Coronary artery (tissue), 2 donors: ENCODE measurements around the gene PVRIG.
"Not testable (repeated sequence)": the region's sequence is repeated elsewhere in the genome, so short reads cannot be mapped to it uniquely, and the experiment has no call there.

Experiments
- DNase-seq: peaks from one replicate; pipeline ENCODE4 v3.0.0-alpha.2; 2017; ENCODE audit warnings: low spot score
- H3K27ac ChIP-seq, 2 donors: fragments of 200-600 bp; sonication (generic); one replicate each; pipeline ENCODE4 v1.5.1; 2016 to 2019
- H3K4me3 ChIP-seq: fragments of 200-600 bp; sonication (generic); 2 replicates; pipeline ENCODE4 v1.5.1; 2016; ENCODE audit warnings: mild to moderate bottlenecking, moderate library complexity
- TF ChIP-seq, protein P1 (sequence below): fragments of 200-600 bp; sonication (generic); IDR thresholded peaks from one replicate; pipeline ENCODE4 v1.5.1; 2019; ENCODE audit warnings: antibody characterized with exemption

The PVRIG gene

DNA sequence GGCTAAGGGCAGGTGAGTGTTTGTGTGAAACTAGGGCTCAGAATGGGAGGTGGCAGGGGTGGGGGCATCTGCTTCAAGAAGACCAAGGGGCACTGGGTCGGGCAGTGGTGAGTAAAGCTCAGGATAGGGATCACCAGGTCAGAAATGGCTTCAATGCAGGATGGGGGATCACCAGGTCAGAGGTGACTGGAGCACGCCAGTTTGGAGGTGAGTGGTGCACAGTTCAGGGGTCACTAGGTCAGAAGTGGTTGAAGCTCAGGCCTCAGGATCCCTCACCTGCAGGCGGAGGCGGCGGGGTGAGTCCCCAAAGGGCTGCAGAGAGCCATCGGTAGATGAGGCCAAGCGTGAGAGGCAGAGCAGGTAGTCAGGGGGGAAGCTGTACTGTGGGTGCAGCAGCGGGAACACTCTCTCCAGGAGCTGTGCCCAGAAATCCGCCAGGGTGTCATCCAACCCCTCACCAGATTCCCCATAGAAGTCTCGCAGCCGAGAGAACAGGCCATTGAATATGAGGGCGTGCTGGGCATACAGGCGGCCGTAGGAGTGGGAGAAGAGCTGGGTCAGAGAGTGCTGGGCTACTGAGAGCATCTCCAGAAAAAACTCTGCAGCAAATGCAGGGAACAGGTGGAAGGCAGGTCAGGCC is 44.3 kb upstream of the PVRIG start:
- Histone ChIP-seq H3K27ac (no peak overlapping the region), H3K4me3 (no peak overlapping the region)
- no peak for DNase-seq
- TF ChIP-seq, protein P1, sequence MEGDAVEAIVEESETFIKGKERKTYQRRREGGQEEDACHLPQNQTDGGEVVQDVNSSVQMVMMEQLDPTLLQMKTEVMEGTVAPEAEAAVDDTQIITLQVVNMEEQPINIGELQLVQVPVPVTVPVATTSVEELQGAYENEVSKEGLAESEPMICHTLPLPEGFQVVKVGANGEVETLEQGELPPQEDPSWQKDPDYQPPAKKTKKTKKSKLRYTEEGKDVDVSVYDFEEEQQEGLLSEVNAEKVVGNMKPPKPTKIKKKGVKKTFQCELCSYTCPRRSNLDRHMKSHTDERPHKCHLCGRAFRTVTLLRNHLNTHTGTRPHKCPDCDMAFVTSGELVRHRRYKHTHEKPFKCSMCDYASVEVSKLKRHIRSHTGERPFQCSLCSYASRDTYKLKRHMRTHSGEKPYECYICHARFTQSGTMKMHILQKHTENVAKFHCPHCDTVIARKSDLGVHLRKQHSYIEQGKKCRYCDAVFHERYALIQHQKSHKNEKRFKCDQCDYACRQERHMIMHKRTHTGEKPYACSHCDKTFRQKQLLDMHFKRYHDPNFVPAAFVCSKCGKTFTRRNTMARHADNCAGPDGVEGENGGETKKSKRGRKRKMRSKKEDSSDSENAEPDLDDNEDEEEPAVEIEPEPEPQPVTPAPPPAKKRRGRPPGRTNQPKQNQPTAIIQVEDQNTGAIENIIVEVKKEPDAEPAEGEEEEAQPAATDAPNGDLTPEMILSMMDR, result no peak

DNA sequence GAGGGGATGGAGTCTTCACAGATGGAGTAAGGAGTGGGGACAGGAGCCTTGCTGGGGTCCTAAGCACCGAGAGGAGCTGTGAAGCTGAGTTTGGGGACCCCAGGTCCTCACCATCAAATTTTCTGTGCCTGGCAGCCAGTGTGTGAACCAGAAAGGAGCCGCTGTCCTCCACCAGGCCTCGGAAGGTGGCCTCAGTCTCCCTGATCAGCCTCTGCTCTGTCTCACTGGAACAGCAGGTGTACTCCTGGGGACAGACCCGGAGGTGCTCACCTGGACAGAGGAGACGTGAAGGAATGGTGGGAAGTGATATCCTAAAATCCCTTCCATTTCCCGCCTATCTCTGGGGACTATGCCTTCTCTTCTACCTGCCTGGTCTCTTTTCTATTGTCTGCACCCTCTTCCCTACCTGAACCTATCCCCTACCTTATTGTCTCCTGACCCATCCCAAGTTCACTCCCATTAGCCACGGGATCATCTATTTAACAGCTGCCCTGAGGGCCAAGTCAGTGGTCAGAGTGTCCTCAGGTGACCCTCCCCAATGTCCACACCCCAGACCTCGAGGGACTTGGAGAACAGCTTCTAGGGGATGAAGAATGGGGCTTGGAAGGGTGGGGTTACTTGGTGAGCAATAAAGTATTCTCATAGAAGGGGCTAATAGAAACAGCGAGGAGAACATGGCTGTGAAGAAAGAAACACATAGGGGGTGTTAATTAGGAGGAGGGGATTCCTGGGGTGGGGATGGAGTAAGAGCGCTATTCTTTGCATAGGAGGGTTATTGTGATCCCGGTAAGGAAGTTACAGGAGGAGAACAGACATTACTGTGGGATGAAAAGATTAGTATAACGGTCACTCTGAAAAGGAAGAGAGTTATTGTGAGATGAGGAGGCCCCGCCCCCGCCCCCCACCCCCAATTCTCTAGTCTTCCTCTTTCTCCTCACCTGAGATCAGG is 43.4 kb upstream of the PVRIG start:
- no peak for DNase-seq
- H3K27ac ChIP-seq, result peak overlapping the region in 1 of 2 donors; percentile 10
- peak overlapping the region; percentile 64 for H3K4me3 ChIP-seq

DNA sequence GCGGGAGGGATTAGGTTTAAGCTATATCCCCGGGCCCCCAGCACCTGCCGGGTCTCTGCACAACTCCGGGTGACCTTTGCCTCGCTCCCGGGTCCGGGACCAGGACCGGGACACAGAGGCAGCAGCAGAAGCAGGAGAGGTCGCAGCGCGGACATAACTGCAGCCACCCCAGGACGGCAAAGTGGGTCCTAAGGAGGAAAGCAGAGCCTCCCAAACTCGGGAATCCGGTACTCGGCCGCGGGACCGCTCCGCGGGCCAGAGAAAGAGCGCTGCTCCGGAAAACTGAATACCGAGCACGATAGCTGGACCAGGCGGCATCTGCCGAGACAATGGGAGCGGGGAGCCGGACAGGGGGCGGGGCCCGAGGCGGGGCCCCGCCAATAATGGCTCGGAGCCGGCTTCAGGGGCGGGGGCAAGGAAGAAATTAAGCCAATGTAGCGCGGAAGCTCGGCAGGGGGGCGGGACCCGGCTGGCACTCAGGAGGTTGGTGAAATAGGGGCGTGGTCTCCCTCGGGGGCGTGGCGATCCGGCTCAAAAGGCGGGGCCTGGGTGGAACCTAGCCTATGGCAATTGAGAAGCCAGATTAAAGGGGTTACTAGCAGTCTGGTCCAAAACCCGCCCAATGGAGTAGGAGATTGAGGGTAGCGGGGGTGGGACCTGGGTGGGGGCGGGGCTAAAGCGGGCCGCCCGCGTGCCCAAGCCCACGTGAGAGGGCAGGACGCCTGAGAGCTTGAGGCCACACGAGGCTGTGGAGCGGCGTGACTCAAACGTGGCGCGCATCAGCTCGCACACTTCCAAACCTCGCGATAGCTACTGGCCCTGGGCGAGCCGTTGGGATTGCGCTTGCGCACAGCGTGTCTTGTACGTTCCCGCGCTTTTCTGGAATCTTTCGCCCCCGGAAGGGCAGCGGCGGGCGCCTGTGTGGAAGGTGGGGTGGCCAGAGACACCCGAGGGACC is 42.4 kb upstream of the PVRIG start, which contains the start of the genes GPC2 and STAG3:
TSS of gene GPC2 (minus strand) at position 337 of the 957 bp plus-strand sequence. CDS start at position 155, 182 bp downstream.
TSS of gene STAG3 (plus strand) at position 874 of the 957 bp plus-strand sequence. CDS start 2,639 bp downstream, outside the sequence.
- Histone ChIP-seq H3K27ac (peak within 1 kb of the TSS in 1 of 2 donors; percentile 19), H3K4me3 (peak within 1 kb of the TSS; percentile 64)
- peak; percentile 96 for DNase-seq
- TF ChIP-seq, protein P1, result no peak

More for the DNA sequence above, 43.4 kb upstream of the PVRIG start:
- TF ChIP-seq, protein P1, result no peak

DNA sequence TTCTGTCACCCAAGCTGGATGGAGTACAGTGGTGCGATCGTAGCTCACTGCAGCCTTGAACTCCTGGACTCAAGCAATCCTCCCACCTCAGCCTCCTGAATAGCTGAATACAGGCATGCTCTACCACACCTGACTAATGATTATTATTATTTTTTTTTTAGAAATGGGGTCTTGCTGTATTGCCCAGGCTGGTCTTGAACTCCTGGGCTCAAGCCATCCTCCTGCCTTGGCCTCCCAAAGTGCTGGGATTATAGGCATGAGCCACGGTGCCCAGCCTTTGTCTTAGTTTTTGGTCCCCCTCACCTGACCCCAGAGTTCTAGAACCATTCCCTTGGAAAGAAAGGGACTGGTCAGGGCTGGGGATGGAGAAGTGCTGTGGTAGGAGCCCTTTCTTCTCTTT is 39.7 kb upstream of the PVRIG start:
- H3K4me3 ChIP-seq, H3K27ac ChIP-seq, DNase-seq: not testable (repeated sequence)

DNA sequence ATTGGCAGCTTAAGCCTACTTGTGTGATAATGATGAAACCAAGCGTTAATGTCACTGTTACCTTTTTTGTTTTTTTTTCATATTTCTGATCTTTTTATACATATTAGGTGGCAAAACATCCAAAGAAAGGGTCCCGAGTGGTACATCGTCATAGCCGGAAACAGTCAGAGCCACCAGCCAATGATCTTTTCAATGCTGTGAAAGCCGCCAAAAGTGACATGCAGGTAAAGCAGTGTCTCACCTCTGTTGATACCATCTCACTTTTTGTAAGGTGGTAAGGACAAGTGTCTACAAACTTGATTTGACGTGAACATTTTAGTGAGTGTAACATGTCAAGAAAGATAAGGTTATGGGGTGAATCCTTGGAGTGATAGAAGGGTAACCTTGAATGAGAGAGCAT is 37.1 kb upstream of the PVRIG start:
- H3K4me3 ChIP-seq, DNase-seq, H3K27ac ChIP-seq: not testable (repeated sequence)

DNA sequence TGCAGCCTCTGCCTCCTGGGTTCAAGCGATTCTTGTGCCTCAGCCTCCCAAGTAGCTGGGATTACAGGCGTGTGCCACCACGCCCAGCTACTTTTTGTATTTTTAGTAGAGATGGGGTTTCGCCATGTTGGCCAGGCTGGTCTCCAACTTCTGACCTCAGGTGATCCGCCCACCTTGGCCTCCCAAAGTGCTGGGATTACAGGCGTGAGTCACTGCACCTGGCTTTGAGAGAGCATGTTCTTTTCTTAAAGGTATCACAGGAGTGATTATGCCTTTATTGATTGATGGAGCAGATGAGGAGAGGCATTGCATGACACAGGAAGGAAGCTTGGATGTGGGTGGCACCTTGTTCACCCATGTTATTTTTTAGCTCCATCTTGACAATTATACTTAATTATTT is 36.7 kb upstream of the PVRIG start:
- not testable (repeated sequence) for DNase-seq, H3K27ac ChIP-seq, H3K4me3 ChIP-seq

DNA sequence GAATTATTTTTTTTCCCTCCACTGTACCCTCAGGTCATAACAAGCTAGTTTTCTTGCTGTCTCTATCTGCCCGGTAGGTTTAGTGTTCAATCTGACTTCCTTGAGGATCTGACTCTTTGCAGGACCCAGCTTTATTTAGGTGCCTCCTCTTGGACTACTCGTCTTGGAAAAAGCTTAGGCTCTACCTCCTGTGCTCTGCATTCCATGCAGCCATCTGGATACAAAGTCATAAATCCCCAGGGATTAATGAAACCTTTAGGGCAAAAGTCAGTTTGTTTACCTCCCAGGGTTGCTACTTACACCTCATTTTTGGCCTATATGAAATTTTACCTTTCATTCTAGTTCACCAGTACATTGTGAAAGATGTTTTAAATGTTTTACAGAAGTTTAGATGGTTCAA is 34.0 kb upstream of the PVRIG start:
- TF ChIP-seq, protein P1, result no peak
- no peak overlapping the region for H3K27ac ChIP-seq
- no peak overlapping the region for H3K4me3 ChIP-seq
- no peak for DNase-seq

DNA sequence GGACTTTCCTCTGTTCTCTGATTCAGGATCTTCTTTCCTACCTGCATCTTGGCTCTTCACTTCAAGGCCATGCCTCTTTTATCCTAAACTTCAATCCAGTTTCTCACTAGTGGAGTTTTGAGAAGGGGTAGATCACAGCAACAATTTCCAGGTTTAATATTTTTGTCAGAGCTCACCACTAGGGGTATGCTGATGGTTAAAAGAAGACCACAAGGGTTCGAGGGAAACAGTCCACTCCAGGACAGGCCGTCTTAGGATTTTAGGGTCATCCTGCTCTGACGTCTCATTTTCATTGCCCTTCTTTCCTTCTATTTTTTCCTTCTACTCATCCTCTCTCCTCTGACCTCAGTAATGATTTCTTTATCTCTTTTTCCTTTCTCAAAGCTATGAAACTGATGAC is 30.7 kb upstream of the PVRIG start:
- H3K4me3 ChIP-seq, result no peak overlapping the region
- TF ChIP-seq, protein P1, result no peak
- no peak overlapping the region for H3K27ac ChIP-seq
- DNase-seq, result no peak
